ENCODE data around the gene FAM168A.

FAM168A gene

GRCh38 chr11:73531386-73531785 lies 66.5 kb downstream of the FAM168A start:
- no peak overlapping the region for H3K27ac Mint-ChIP-seq
- no peak overlapping the region for H3K4me3 Mint-ChIP-seq
- no peaks in the 10 kb centered on the region for H3K9me3 Mint-ChIP-seq
- H3K27me3 Mint-ChIP-seq, result no peaks in the 10 kb centered on the region
- intact Hi-C loops (cut with micrococcal nuclease), result no loop called here
- H3K4me1 Mint-ChIP-seq (ENCODE audit: low read depth), result peaks cover 7% of the 10 kb centered on the region
- H3K36me3 Mint-ChIP-seq (ENCODE audit: low read depth), result no peaks in the 10 kb centered on the region

- no peaks in the 10 kb centered on the region for H3K9me3 Mint-ChIP-seq
Observed at GRCh38 chr11:73530109-73530508, 67.8 kb downstream of the FAM168A start.

GRCh38 chr11:73529204-73529530 lies 68.7 kb downstream of the FAM168A start:
- no peaks in the 10 kb centered on the region for H3K9me3 Mint-ChIP-seq
- no peaks in the 10 kb centered on the region for H3K27me3 Mint-ChIP-seq
- no peaks in the 10 kb centered on the region for H3K36me3 Mint-ChIP-seq (ENCODE audit: low read depth)
- peaks cover 12% of the 10 kb centered on the region for H3K4me1 Mint-ChIP-seq (ENCODE audit: low read depth)
- H3K27ac Mint-ChIP-seq, result no peak overlapping the region
- no peak overlapping the region for H3K4me3 Mint-ChIP-seq
- intact Hi-C loops (cut with micrococcal nuclease), result no loop called here

More at GRCh38 chr11:73530109-73530508, 67.8 kb downstream of the FAM168A start:
- H3K27me3 Mint-ChIP-seq, result no peaks in the 10 kb centered on the region
- H3K4me1 Mint-ChIP-seq (ENCODE audit: low read depth), result peaks cover 12% of the 10 kb centered on the region
- no peak overlapping the region for H3K27ac Mint-ChIP-seq
- intact Hi-C loops (cut with micrococcal nuclease), result no loop called here
- H3K36me3 Mint-ChIP-seq (ENCODE audit: low read depth), result no peaks in the 10 kb centered on the region
- H3K4me3 Mint-ChIP-seq, result no peak overlapping the region

GRCh38 chr11:73528483-73529203 lies 69.3 kb downstream of the FAM168A start:
- Mint-ChIP-seq H3K9me3 (no peaks in the 10 kb centered on the region), H3K36me3 (ENCODE audit: low read depth) (no peaks in the 10 kb centered on the region), H3K4me1 (ENCODE audit: low read depth) (peaks cover 12% of the 10 kb centered on the region), H3K27me3 (no peaks in the 10 kb centered on the region), H3K27ac (peak overlapping the region; percentile 82), H3K4me3 (peak overlapping the region; percentile 71)
- intact Hi-C loops (cut with micrococcal nuclease), result no loop called here

GRCh38 chr11:73528013-73528412 lies 69.9 kb downstream of the FAM168A start:
- Mint-ChIP-seq H3K4me1 (ENCODE audit: low read depth) (peaks cover 12% of the 10 kb centered on the region), H3K36me3 (ENCODE audit: low read depth) (no peaks in the 10 kb centered on the region), H3K27me3 (no peaks in the 10 kb centered on the region), H3K9me3 (no peaks in the 10 kb centered on the region), H3K4me3 (no peak overlapping the region), H3K27ac (peak overlapping the region; percentile 82)
- intact Hi-C loops (cut with micrococcal nuclease), result no loop called here

GRCh38 chr11:73525611-73526010 lies 72.3 kb downstream of the FAM168A start:
- H3K27ac Mint-ChIP-seq, result no peak overlapping the region
- H3K9me3 Mint-ChIP-seq, result no peaks in the 10 kb centered on the region
- no peaks in the 10 kb centered on the region for H3K36me3 Mint-ChIP-seq (ENCODE audit: low read depth)
- intact Hi-C loops (cut with micrococcal nuclease), result no loop called here
- no peaks in the 10 kb centered on the region for H3K27me3 Mint-ChIP-seq
- H3K4me3 Mint-ChIP-seq, result no peak overlapping the region
- peaks cover 13% of the 10 kb centered on the region for H3K4me1 Mint-ChIP-seq (ENCODE audit: low read depth)

GRCh38 chr11:73524774-73525173 lies 73.1 kb downstream of the FAM168A start:
- intact Hi-C loops (cut with micrococcal nuclease), result no loop called here

GRCh38 chr11:73521621-73522020 lies 76.3 kb downstream of the FAM168A start:
- no peaks in the 10 kb centered on the region for H3K36me3 Mint-ChIP-seq (ENCODE audit: low read depth)
- H3K4me1 Mint-ChIP-seq (ENCODE audit: low read depth), result peaks cover 24% of the 10 kb centered on the region
- H3K9me3 Mint-ChIP-seq, result no peaks in the 10 kb centered on the region
- intact Hi-C loops (cut with micrococcal nuclease), result no loop called here
- no peak overlapping the region for H3K27ac Mint-ChIP-seq
- H3K27me3 Mint-ChIP-seq, result no peaks in the 10 kb centered on the region
- no peak overlapping the region for H3K4me3 Mint-ChIP-seq

More at GRCh38 chr11:73524774-73525173, 73.1 kb downstream of the FAM168A start:
- Mint-ChIP-seq H3K4me1 (ENCODE audit: low read depth) (peaks cover 13% of the 10 kb centered on the region), H3K27me3 (no peaks in the 10 kb centered on the region), H3K4me3 (no peak overlapping the region), H3K9me3 (no peaks in the 10 kb centered on the region), H3K27ac (no peak overlapping the region), H3K36me3 (ENCODE audit: low read depth) (no peaks in the 10 kb centered on the region)

GRCh38 chr11:73520353-73521061 lies 77.4 kb downstream of the FAM168A start:
- Mint-ChIP-seq H3K27ac (no peak overlapping the region), H3K4me1 (ENCODE audit: low read depth) (peaks cover 22% of the 10 kb centered on the region), H3K27me3 (no peaks in the 10 kb centered on the region), H3K4me3 (no peak overlapping the region), H3K36me3 (ENCODE audit: low read depth) (no peaks in the 10 kb centered on the region), H3K9me3 (no peaks in the 10 kb centered on the region)
- intact Hi-C loops (cut with micrococcal nuclease), result no loop called here

- H3K27me3 Mint-ChIP-seq, result no peaks in the 10 kb centered on the region
- peaks cover 19% of the 10 kb centered on the region for H3K4me1 Mint-ChIP-seq (ENCODE audit: low read depth)
- H3K27ac Mint-ChIP-seq, result no peak overlapping the region
- H3K4me3 Mint-ChIP-seq, result no peak overlapping the region
- intact Hi-C loops (cut with micrococcal nuclease), result no loop called here
- H3K9me3 Mint-ChIP-seq, result no peaks in the 10 kb centered on the region
- H3K36me3 Mint-ChIP-seq (ENCODE audit: low read depth), result peaks cover 8% of the 10 kb centered on the region
Observed at GRCh38 chr11:73519266-73519665, 78.6 kb downstream of the FAM168A start.

- H3K36me3 Mint-ChIP-seq (ENCODE audit: low read depth), result peaks cover 8% of the 10 kb centered on the region
- no peaks in the 10 kb centered on the region for H3K27me3 Mint-ChIP-seq
- H3K4me1 Mint-ChIP-seq (ENCODE audit: low read depth), result peaks cover 19% of the 10 kb centered on the region
- H3K4me3 Mint-ChIP-seq, result no peak overlapping the region
- intact Hi-C loops (cut with micrococcal nuclease), result no loop called here
- no peak overlapping the region for H3K27ac Mint-ChIP-seq
- H3K9me3 Mint-ChIP-seq, result no peaks in the 10 kb centered on the region
Observed at GRCh38 chr11:73518195-73518594, 79.7 kb downstream of the FAM168A start.

- H3K4me1 Mint-ChIP-seq (ENCODE audit: low read depth), result peaks cover 11% of the 10 kb centered on the region
- intact Hi-C loops (cut with micrococcal nuclease), result no loop called here
- H3K27ac Mint-ChIP-seq, result no peak overlapping the region
- H3K4me3 Mint-ChIP-seq, result no peak overlapping the region
- H3K27me3 Mint-ChIP-seq, result no peaks in the 10 kb centered on the region
- no peaks in the 10 kb centered on the region for H3K9me3 Mint-ChIP-seq
- peaks cover 8% of the 10 kb centered on the region for H3K36me3 Mint-ChIP-seq (ENCODE audit: low read depth)
Observed at GRCh38 chr11:73516080-73516479, 81.8 kb downstream of the FAM168A start.

GRCh38 chr11:73513707-73514106 lies 84.2 kb downstream of the FAM168A start:
- intact Hi-C loops (cut with micrococcal nuclease), result no loop called here
- no peak overlapping the region for H3K27ac Mint-ChIP-seq
- H3K4me1 Mint-ChIP-seq (ENCODE audit: low read depth), result peaks cover 7% of the 10 kb centered on the region

GRCh38 chr11:73510877-73511276 lies 87.0 kb downstream of the FAM168A start:
- no peak overlapping the region for H3K27ac Mint-ChIP-seq
- intact Hi-C loops (cut with micrococcal nuclease), result no loop called here
- H3K4me1 Mint-ChIP-seq (ENCODE audit: low read depth), result peaks cover 13% of the 10 kb centered on the region
- H3K27me3 Mint-ChIP-seq, result no peaks in the 10 kb centered on the region
- H3K36me3 Mint-ChIP-seq (ENCODE audit: low read depth), result peaks cover 8% of the 10 kb centered on the region
- no peaks in the 10 kb centered on the region for H3K9me3 Mint-ChIP-seq
- no peak overlapping the region for H3K4me3 Mint-ChIP-seq

More at GRCh38 chr11:73513707-73514106, 84.2 kb downstream of the FAM168A start:
- H3K27me3 Mint-ChIP-seq, result no peaks in the 10 kb centered on the region
- H3K9me3 Mint-ChIP-seq, result no peaks in the 10 kb centered on the region
- H3K4me3 Mint-ChIP-seq, result no peak overlapping the region
- H3K36me3 Mint-ChIP-seq (ENCODE audit: low read depth), result peaks cover 8% of the 10 kb centered on the region
